ENCODE results near the gene SGSH.

The SGSH gene

DNA sequence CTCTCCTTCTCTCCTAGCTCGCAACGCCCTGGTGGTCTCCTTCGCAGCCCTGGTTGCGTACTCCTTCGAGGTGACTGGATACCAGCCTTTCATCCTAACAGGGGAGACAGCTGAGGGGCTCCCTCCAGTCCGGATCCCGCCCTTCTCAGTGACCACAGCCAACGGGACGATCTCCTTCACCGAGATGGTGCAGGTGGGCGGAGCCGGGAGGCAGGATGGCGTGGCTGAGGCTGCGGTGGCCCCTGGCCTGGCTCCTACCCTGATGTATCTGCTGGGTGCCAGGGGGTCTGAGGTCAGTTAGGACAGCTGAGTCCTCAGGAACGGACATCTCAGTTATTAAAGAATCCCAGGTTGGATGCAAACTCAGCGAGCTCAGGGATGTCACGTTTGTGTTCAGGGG, 16.8 kb upstream of the SGSH start:
- FAIRE-seq = no peak
- TF ChIP-seq, protein P1, sequence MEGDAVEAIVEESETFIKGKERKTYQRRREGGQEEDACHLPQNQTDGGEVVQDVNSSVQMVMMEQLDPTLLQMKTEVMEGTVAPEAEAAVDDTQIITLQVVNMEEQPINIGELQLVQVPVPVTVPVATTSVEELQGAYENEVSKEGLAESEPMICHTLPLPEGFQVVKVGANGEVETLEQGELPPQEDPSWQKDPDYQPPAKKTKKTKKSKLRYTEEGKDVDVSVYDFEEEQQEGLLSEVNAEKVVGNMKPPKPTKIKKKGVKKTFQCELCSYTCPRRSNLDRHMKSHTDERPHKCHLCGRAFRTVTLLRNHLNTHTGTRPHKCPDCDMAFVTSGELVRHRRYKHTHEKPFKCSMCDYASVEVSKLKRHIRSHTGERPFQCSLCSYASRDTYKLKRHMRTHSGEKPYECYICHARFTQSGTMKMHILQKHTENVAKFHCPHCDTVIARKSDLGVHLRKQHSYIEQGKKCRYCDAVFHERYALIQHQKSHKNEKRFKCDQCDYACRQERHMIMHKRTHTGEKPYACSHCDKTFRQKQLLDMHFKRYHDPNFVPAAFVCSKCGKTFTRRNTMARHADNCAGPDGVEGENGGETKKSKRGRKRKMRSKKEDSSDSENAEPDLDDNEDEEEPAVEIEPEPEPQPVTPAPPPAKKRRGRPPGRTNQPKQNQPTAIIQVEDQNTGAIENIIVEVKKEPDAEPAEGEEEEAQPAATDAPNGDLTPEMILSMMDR (IDR thresholded peaks at IDR 0.05; ENCODE audit: insufficient read depth, missing control alignments) = no peak

GRCh38 chr17:80233202-80233601, 13.1 kb upstream of the SGSH start:
- TF ChIP-seq, protein P1 (IDR thresholded peaks at IDR 0.05; ENCODE audit: insufficient read depth, missing control alignments) = no peak
- DNase-seq (ENCODE audit: insufficient read length, low spot score) = no peak
- no peak for FAIRE-seq

More for the DNA sequence above, 16.8 kb upstream of the SGSH start:
- DNase-seq (ENCODE audit: insufficient read length, low spot score) = no peak

- TF ChIP-seq, protein P1 (IDR thresholded peaks at IDR 0.05; ENCODE audit: insufficient read depth, missing control alignments) = no peak
Observed at GRCh38 chr17:80232438-80232837, 12.3 kb upstream of the SGSH start.

GRCh38 chr17:80229011-80229410, 8.9 kb upstream of the SGSH start:
- no peak for FAIRE-seq
- TF ChIP-seq, protein P1 (IDR thresholded peaks at IDR 0.05; ENCODE audit: insufficient read depth, missing control alignments) = no peak

More at GRCh38 chr17:80232438-80232837, 12.3 kb upstream of the SGSH start:
- DNase-seq (ENCODE audit: insufficient read length, low spot score) = no peak
- FAIRE-seq = no peak

DNA sequence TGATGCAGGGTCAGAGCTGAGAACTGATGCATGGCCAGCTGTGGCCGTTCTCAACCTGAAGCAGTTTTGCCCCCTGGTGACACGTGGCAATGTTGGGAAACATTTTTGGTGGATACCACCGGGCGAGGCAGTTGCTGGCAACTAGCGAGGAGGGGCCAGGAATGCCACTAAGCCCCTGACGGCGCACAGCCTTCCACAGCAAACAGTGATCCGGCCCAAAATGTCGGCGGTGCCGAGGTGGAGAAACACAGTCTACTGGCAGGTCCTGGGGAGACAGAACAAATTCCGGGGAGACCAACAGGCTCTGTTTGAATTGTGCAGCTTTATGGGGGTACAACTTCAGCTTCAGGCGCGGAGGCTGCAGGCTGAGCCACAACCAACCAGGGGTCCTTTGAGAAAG, 8.3 kb upstream of the SGSH start:
- TF ChIP-seq, protein P1 (IDR thresholded peaks at IDR 0.05; ENCODE audit: insufficient read depth, missing control alignments) = no peak
- FAIRE-seq (no peak), DNase-seq (ENCODE audit: insufficient read length, low spot score) (no peak)

More at GRCh38 chr17:80229011-80229410, 8.9 kb upstream of the SGSH start:
- DNase-seq (ENCODE audit: insufficient read length, low spot score) = no peak

- DNase-seq (ENCODE audit: insufficient read length, low spot score) (no peak), FAIRE-seq (no peak)
- TF ChIP-seq, protein P1 (IDR thresholded peaks at IDR 0.05; ENCODE audit: insufficient read depth, missing control alignments) = no peak
Observed at GRCh38 chr17:80227666-80228065, 7.5 kb upstream of the SGSH start.

DNA sequence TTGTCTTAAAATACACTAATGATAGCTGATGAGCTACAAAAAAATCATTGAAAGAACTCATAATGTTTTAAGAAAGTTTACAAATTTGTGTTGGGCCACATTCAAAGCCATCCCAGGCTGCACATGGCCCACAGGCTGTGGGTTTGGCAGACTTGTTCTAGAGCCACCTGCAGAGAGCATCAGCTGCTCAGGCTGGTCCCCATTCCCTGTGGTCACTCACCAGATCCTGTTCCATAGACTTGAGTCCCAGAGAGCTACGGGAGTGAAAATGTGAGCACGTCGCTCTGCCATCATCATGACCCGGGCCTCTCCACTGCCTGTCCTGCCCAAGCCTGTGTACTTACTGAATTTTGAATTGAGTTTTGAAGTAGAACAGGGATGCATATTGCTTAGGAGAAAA, 7.0 kb upstream of the SGSH start:
- TF ChIP-seq, protein P1 (IDR thresholded peaks at IDR 0.05; ENCODE audit: insufficient read depth, missing control alignments) = no peak
- DNase-seq (ENCODE audit: insufficient read length, low spot score) (no peak), FAIRE-seq (no peak)

Measured in D721Med (cell line).